HEK293 (cell line): ENCODE measurements around the gene ATP1A3.

Source experiments
- CTCF ChIA-PET: fragments of 350-600 bp; formaldehyde crosslinking; extraction: SDS; loops from one replicate; lab custom pipeline; 2021; ENCODE audit warnings: antibody characterized with exemption; lab: Yijun Ruan, JAX
- POLR2A ChIA-PET: fragments of 300-600 bp; formaldehyde crosslinking; extraction: SDS; loops from one replicate; lab custom pipeline; 2020; ENCODE audit warnings: antibody characterized with exemption, inconsistent platforms; lab: Yijun Ruan, JAX
- H3K27ac ChIP-seq: fragments of 200-500 bp; sonication (Bioruptor generic); 2 replicates; pipeline ENCODE4 v1.5.1; 2014; ENCODE audit warnings: low read depth, low read length, control low read depth, inconsistent platforms; ENCODE audit errors: extremely low read depth
- H3K36me3 ChIP-seq, 2 experiments: fragments of 200-500 bp in 1 of 2; sonication (Bioruptor generic) in 1 of 2; 1 replicate in 1 of 2; 2 replicates in 1 of 2; pipeline ENCODE4 v1.5.1; 2014 to 2017; ENCODE audit warnings: inconsistent platforms in 2 of 2, low read length in 2 of 2; ENCODE audit not compliant: control insufficient read depth in 2 of 2, insufficient read depth in 1 of 2
- H3K4me1 ChIP-seq: fragments of 200-500 bp; sonication (Bioruptor generic); 2 replicates; pipeline ENCODE4 v1.5.1; 2014; ENCODE audit warnings: mild to moderate bottlenecking, low read length, inconsistent platforms; ENCODE audit not compliant: control insufficient read depth, insufficient read depth
- H3K4me3 ChIP-seq: 2 replicates; pipeline ENCODE4 v1.5.1; 2011; ENCODE audit warnings: low read depth, mild to moderate bottlenecking, control low read depth, low read length, moderate library complexity
- H3K9me3 ChIP-seq: fragments of 200-500 bp; sonication (Bioruptor generic); 2 replicates; pipeline ENCODE4 v1.5.1; 2014; ENCODE audit warnings: low read depth, low read length, inconsistent platforms; ENCODE audit not compliant: control insufficient read depth, insufficient read depth
- EGR2 ChIP-seq: fragments of 450-650 bp; formaldehyde crosslinking; IDR thresholded peaks from 2 replicates; pipeline ENCODE4 v1.5.1; 2016; ENCODE audit warnings: low read depth, missing biosample characterization, missing genetic modification characterization
- GLIS1 ChIP-seq: fragments of 450-650 bp; formaldehyde crosslinking; IDR thresholded peaks from 2 replicates; pipeline ENCODE4 v1.5.1; 2016; ENCODE audit warnings: missing biosample characterization, missing genetic modification characterization
- GLIS2 ChIP-seq: fragments of 450-650 bp; formaldehyde crosslinking; IDR thresholded peaks from 2 replicates; pipeline ENCODE4 v1.5.1; 2016; ENCODE audit warnings: missing biosample characterization, missing genetic modification characterization
- KLF1 ChIP-seq: fragments of 450-650 bp; formaldehyde crosslinking; IDR thresholded peaks from 2 replicates; pipeline ENCODE4 v1.5.1; 2016; ENCODE audit warnings: missing biosample characterization, missing genetic modification characterization
- KLF16 ChIP-seq: fragments of 450-650 bp; formaldehyde crosslinking; IDR thresholded peaks from 2 replicates; pipeline ENCODE4 v1.5.1; 2017; ENCODE audit warnings: missing biosample characterization, missing genetic modification characterization
- SCRT1 ChIP-seq: fragments of 450-650 bp; formaldehyde crosslinking; IDR thresholded peaks from 2 replicates; pipeline ENCODE4 v1.5.1; 2016; ENCODE audit warnings: missing biosample characterization, missing genetic modification characterization, borderline replicate concordance
- YY1 ChIP-seq: fragments of 450-650 bp; formaldehyde crosslinking; IDR thresholded peaks from 2 replicates; pipeline ENCODE4 v1.5.1; 2018; ENCODE audit warnings: missing biosample characterization, missing genetic modification characterization
- ZBTB17 ChIP-seq: fragments of 450-650 bp; formaldehyde crosslinking; IDR thresholded peaks from 2 replicates; pipeline ENCODE4 v1.5.1; 2016; ENCODE audit warnings: missing biosample characterization, missing genetic modification characterization
- ZBTB20 ChIP-seq: fragments of 450-650 bp; formaldehyde crosslinking; IDR thresholded peaks from 2 replicates; pipeline ENCODE4 v1.5.1; 2016; ENCODE audit warnings: missing biosample characterization, missing genetic modification characterization
- ZBTB21 ChIP-seq: fragments of 450-650 bp; formaldehyde crosslinking; IDR thresholded peaks from 2 replicates; pipeline ENCODE4 v1.5.1; 2017; ENCODE audit warnings: missing biosample characterization, missing genetic modification characterization
- ZBTB48 ChIP-seq: fragments of 450-650 bp; formaldehyde crosslinking; IDR thresholded peaks from 2 replicates; pipeline ENCODE4 v1.5.1; 2016; ENCODE audit warnings: missing biosample characterization, missing genetic modification characterization
- ZNF112 ChIP-seq: fragments of 450-650 bp; formaldehyde crosslinking; IDR thresholded peaks from 2 replicates; pipeline ENCODE4 v1.5.0; 2017; ENCODE audit warnings: missing biosample characterization, missing genetic modification characterization
- ZNF16 ChIP-seq: fragments of 450-650 bp; formaldehyde crosslinking; IDR thresholded peaks from 2 replicates; pipeline ENCODE4 v1.5.1; 2016; ENCODE audit warnings: low read depth, missing biosample characterization, missing genetic modification characterization
- ZNF184 ChIP-seq: fragments of 450-650 bp; IDR thresholded peaks from 2 replicates; pipeline ENCODE4 v1.5.1; 2018; ENCODE audit warnings: missing biosample characterization, mild to moderate bottlenecking, missing genetic modification characterization
- ZNF221 ChIP-seq: fragments of 450-650 bp; formaldehyde crosslinking; IDR thresholded peaks from 2 replicates; pipeline ENCODE4 v1.5.1; 2017; ENCODE audit warnings: missing biosample characterization, missing genetic modification characterization, borderline replicate concordance
- ZNF24 ChIP-seq: fragments of 450-650 bp; formaldehyde crosslinking; IDR thresholded peaks from 2 replicates; pipeline ENCODE4 v1.5.1; 2016; ENCODE audit warnings: missing biosample characterization, missing genetic modification characterization
- ZNF423 ChIP-seq: fragments of 450-650 bp; formaldehyde crosslinking; IDR thresholded peaks from 2 replicates; pipeline ENCODE4 v1.5.1; 2016; ENCODE audit warnings: missing biosample characterization, missing genetic modification characterization
- ZNF558 ChIP-seq: fragments of 450-650 bp; formaldehyde crosslinking; IDR thresholded peaks from 2 replicates; pipeline ENCODE4 v1.5.1; 2016; ENCODE audit warnings: missing biosample characterization, missing genetic modification characterization
- ZNF664 ChIP-seq: fragments of 450-650 bp; formaldehyde crosslinking; IDR thresholded peaks from 2 replicates; pipeline ENCODE4 v1.5.1; 2016; ENCODE audit warnings: missing biosample characterization, missing genetic modification characterization
- ZSCAN30 ChIP-seq: fragments of 450-650 bp; IDR thresholded peaks from 2 replicates; pipeline ENCODE4 v1.5.1; 2018; ENCODE audit warnings: missing biosample characterization, mild to moderate bottlenecking, missing genetic modification characterization, moderate library complexity
- TF ChIP-seq, protein P1 (sequence below): fragments of 450-650 bp; formaldehyde crosslinking; IDR thresholded peaks from 2 replicates; pipeline ENCODE4 v1.5.1; 2016; ENCODE audit warnings: missing biosample characterization, missing genetic modification characterization
- TF ChIP-seq, protein P2 (sequence below): fragments of 450-650 bp; formaldehyde crosslinking; IDR thresholded peaks from 2 replicates; pipeline ENCODE4 v1.5.1; 2017; ENCODE audit warnings: missing biosample characterization, mild to moderate bottlenecking, missing genetic modification characterization, moderate library complexity
- TF ChIP-seq, protein P3 (sequence below): fragments of 450-650 bp; formaldehyde crosslinking; IDR thresholded peaks from 2 replicates; pipeline ENCODE4 v1.5.1; 2016; ENCODE audit warnings: missing biosample characterization, missing genetic modification characterization, borderline replicate concordance
- TF ChIP-seq, protein P4 (sequence below): fragments of 450-650 bp; formaldehyde crosslinking; IDR thresholded peaks from 2 replicates; pipeline ENCODE4 v1.5.1; 2016; ENCODE audit warnings: missing biosample characterization, missing genetic modification characterization
- TF ChIP-seq, protein P5 (sequence below): fragments of 450-650 bp; formaldehyde crosslinking; IDR thresholded peaks from 2 replicates; pipeline ENCODE4 v1.5.1; 2016; ENCODE audit warnings: missing biosample characterization, missing genetic modification characterization

The ATP1A3 gene

DNA sequence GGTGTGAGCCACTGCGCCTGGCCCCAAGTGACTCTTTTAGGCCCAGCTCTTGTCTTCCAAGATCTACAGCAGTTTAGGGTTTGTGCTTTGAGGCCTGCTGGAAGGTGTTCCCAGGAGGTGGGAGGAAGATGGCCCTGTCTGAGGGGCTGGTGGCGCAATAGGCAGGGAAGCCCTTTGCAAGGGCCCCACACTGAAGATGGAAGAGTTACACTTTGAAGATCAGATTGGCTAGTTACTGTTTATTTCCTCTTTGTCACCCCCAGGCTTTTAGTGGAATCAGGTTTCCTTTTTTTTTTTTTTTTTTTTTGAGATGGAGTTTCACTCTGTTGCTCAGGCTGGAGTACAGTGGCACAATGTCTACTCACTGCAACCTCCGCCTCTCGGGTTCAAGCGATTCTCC lies 33.1 kb downstream of the ATP1A3 start (continued):
- TF ChIP-seq, protein P1, sequence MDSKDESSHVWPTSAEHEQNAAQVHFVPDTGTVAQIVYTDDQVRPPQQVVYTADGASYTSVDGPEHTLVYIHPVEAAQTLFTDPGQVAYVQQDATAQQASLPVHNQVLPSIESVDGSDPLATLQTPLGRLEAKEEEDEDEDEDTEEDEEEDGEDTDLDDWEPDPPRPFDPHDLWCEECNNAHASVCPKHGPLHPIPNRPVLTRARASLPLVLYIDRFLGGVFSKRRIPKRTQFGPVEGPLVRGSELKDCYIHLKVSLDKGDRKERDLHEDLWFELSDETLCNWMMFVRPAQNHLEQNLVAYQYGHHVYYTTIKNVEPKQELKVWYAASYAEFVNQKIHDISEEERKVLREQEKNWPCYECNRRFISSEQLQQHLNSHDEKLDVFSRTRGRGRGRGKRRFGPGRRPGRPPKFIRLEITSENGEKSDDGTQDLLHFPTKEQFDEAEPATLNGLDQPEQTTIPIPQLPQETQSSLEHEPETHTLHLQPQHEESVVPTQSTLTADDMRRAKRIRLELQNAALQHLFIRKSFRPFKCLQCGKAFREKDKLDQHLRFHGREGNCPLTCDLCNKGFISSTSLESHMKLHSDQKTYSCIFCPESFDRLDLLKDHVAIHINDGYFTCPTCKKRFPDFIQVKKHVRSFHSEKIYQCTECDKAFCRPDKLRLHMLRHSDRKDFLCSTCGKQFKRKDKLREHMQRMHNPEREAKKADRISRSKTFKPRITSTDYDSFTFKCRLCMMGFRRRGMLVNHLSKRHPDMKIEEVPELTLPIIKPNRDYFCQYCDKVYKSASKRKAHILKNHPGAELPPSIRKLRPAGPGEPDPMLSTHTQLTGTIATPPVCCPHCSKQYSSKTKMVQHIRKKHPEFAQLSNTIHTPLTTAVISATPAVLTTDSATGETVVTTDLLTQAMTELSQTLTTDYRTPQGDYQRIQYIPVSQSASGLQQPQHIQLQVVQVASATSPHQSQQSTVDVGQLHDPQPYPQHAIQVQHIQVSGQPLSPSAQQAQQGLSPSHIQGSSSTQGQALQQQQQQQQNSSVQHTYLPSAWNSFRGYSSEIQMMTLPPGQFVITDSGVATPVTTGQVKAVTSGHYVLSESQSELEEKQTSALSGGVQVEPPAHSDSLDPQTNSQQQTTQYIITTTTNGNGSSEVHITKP (tag by site-specific recombination), result no peak
- TF ChIP-seq ZNF16 (tag by site-specific recombination), result no peak
- TF ChIP-seq, protein P2, sequence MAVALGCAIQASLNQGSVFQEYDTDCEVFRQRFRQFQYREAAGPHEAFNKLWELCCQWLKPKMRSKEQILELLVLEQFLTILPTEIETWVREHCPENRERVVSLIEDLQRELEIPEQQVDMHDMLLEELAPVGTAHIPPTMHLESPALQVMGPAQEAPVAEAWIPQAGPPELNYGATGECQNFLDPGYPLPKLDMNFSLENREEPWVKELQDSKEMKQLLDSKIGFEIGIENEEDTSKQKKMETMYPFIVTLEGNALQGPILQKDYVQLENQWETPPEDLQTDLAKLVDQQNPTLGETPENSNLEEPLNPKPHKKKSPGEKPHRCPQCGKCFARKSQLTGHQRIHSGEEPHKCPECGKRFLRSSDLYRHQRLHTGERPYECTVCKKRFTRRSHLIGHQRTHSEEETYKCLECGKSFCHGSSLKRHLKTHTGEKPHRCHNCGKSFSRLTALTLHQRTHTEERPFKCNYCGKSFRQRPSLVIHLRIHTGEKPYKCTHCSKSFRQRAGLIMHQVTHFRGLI (tag by site-specific recombination), result no peak
- TF ChIP-seq, all 188 proteins: peak for 13

DNA sequence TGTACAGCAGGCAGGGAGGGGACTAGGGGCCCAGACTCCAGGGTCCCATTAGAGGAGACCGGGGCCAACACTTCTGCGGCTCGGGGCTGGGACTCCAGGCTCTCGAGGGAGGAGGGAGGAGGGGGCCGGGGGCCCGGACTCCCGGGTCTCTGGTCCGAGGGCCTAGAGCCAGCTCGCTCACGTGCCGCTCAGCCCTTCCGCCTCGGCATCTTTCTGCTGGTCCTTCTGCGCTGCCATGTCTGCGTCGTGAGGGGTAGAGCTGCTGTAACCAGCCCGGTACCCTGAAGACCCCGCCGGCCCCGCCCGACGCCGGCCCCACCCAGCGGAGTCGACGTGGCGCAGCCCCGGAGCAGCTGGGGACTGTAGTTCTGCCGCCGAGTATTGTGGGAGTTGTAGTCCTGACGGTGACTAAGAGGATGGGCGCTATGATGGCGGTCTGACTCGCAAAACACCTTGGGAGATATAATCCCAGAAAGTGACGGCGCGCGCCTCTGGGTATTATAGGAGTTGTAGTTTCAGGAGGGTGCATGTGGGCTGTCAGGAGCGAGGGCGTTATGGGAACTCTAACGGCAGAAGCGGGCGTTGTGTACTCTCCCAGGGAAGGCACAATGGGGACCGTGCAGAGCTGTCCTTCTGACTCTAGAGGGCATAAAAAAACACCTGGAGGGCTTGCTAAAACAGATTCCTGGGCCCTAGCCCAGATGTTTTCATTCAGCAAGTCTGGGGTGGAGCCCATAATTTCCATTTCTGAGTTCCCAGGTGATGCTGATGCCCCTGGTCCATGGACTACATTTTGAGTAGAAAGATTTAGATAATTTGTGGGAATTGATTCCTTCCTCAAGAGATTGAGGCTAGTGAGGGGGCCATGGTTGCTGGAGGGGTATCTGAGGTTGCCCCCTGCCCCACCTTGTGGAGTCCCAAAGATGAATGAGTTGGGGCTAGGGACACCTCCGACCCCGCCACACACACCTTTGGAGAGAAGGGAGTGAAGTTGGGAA lies 34.7 kb downstream of the ATP1A3 start, which contains the start of gene RABAC1:
Gene RABAC1, minus strand, starts transcription at position 266 of the 998 bp plus-strand sequence. Its CDS starts 29 bp downstream, at position 237.
- Histone ChIP-seq H3K9me3 (no peaks in the 10 kb centered on the region), H3K27ac (peak within 1 kb of the TSS; percentile 90), H3K4me3 (peak within 1 kb of the TSS; percentile 66), H3K4me1 (peaks cover 10% of the 10 kb centered on the region), H3K36me3 (peaks cover 18 to 20% of the 10 kb centered on the region in 2 experiments; a peak in 2 of 3 replicates)
- POLR2A ChIA-PET, result interaction anchor here (0.6 to 4.3 kb wide), 17 partner anchors 20 to 914 kb away, joined by 3 to 56 read pairs (median 3); partner anchors contain the start of genes RPS19 and ZNF574
- CTCF ChIA-PET, result interaction anchor here (0.6 to 4.4 kb wide), 13 partner anchors 9 to 441 kb away, joined by 3 to 73 read pairs (median 4); partner anchors contain the start of gene CD79A
- peak; percentile 72; the same call in 1 of the 2 replicates for TF ChIP-seq EGR2 (tag by site-specific recombination)
- TF ChIP-seq, protein P3, sequence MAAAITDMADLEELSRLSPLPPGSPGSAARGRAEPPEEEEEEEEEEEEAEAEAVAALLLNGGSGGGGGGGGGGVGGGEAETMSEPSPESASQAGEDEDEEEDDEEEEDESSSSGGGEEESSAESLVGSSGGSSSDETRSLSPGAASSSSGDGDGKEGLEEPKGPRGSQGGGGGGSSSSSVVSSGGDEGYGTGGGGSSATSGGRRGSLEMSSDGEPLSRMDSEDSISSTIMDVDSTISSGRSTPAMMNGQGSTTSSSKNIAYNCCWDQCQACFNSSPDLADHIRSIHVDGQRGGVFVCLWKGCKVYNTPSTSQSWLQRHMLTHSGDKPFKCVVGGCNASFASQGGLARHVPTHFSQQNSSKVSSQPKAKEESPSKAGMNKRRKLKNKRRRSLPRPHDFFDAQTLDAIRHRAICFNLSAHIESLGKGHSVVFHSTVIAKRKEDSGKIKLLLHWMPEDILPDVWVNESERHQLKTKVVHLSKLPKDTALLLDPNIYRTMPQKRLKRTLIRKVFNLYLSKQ (tag by site-specific recombination), result no peak
- peak; percentile 91 for TF ChIP-seq GLIS2
- TF ChIP-seq ZBTB20 (tag by site-specific recombination), result peak; percentile 99
- TF ChIP-seq ZNF558, result peak; percentile 24; the same call in 1 of the 2 replicates
- 0 out of 2 replicates have a peak, but pooled peaks have one; percentile 16 for TF ChIP-seq ZNF664 (tag by site-specific recombination)
- no peak for TF ChIP-seq SCRT1
- TF ChIP-seq ZBTB17 (tag by site-specific recombination), result peak; percentile 70; the same call in 1 of the 2 replicates
- TF ChIP-seq KLF16 (tag by site-specific recombination), result peak; percentile 31; the same call in 1 of the 2 replicates
- peak; percentile 91 for TF ChIP-seq YY1
- TF ChIP-seq KLF1 (tag by site-specific recombination), result peak; percentile 93
- TF ChIP-seq, protein P4, sequence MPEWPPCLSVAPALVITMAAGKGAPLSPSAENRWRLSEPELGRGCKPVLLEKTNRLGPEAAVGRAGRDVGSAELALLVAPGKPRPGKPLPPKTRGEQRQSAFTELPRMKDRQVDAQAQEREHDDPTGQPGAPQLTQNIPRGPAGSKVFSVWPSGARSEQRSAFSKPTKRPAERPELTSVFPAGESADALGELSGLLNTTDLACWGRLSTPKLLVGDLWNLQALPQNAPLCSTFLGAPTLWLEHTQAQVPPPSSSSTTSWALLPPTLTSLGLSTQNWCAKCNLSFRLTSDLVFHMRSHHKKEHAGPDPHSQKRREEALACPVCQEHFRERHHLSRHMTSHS (tag by site-specific recombination), result no peak
- TF ChIP-seq ZNF221 (tag by site-specific recombination), result no peak
- peak; percentile 10; the same call in 1 of the 2 replicates for TF ChIP-seq ZSCAN30 (tag by site-specific recombination)
- peak; percentile 60; the same call in 1 of the 2 replicates for TF ChIP-seq ZNF24
- no peak for TF ChIP-seq ZNF112 (tag by site-specific recombination)
- TF ChIP-seq GLIS1, result peak; percentile 88
- no peak for TF ChIP-seq ZNF184 (tag by site-specific recombination)
- no peak for TF ChIP-seq ZNF423 (tag by site-specific recombination)
- TF ChIP-seq ZBTB21 (tag by site-specific recombination), result peak; percentile 62; the same call in 1 of the 2 replicates
- peak; percentile 42; the same call in 1 of the 2 replicates for TF ChIP-seq ZBTB48 (tag by site-specific recombination)
- TF ChIP-seq, protein P5, sequence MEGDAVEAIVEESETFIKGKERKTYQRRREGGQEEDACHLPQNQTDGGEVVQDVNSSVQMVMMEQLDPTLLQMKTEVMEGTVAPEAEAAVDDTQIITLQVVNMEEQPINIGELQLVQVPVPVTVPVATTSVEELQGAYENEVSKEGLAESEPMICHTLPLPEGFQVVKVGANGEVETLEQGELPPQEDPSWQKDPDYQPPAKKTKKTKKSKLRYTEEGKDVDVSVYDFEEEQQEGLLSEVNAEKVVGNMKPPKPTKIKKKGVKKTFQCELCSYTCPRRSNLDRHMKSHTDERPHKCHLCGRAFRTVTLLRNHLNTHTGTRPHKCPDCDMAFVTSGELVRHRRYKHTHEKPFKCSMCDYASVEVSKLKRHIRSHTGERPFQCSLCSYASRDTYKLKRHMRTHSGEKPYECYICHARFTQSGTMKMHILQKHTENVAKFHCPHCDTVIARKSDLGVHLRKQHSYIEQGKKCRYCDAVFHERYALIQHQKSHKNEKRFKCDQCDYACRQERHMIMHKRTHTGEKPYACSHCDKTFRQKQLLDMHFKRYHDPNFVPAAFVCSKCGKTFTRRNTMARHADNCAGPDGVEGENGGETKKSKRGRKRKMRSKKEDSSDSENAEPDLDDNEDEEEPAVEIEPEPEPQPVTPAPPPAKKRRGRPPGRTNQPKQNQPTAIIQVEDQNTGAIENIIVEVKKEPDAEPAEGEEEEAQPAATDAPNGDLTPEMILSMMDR (tag by site-specific recombination), result peak; percentile 88
